Omental fat pad (tissue), 4 donors: ENCODE results near the gene PCCA. TPM values are rescaled to one million over a fixed set of nuclear protein-coding genes. Genes with fewer than 3 reads are reported as not detected.

ENCODE experiments used
- ATAC-seq: fragments of 150-250 bp; one replicate; pipeline ENCODE4 v1.9.1; 2016; ENCODE audit warnings: mild to moderate bottlenecking, moderate library complexity; ENCODE audit not compliant: low FRiP score
- DNase-seq: peaks from one replicate; pipeline ENCODE4 v3.0.0-alpha.2; 2019; ENCODE audit warnings: low spot score
- total RNA-seq, 4 donors: library from RNA; depleted of rRNA; stranded (reverse); fragments of >200 nt; gene quantifications; one replicate each; pipeline ENCODE4 v1.1.0, GENCODE V29; 2016
- TF ChIP-seq, protein P1 (sequence below), 3 donors: fragments of 450-650 bp; IDR thresholded peaks; one replicate each; pipeline ENCODE4 v1.5.1; 2016 to 2017; ENCODE audit warnings: antibody characterized with exemption in 3 of 3, mild to moderate bottlenecking in 3 of 3, moderate library complexity in 2 of 3

Gene PCCA
- total RNA-seq, 4 donors from 2014 or later, result 27.5 to 61.6 (median 49.2) TPM

DNA sequence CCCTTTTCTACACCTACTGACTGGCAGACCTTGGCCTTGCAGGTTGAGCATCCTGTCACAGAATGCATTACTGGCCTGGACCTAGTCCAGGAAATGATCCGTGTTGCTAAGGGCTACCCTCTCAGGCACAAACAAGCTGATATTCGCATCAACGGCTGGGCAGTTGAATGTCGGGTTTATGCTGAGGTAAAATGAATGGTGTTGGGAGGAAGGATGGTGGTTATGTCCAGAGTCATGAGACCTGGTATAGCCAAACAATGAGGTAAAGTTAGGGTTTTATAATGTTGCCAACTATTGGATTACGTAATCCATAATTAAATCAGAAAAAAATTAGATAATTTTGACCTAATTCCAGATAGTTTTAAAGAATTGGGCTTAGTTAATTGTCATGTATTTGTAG lies 212.5 kb downstream of the PCCA start:
- ATAC-seq (no peak), DNase-seq (no peak)
- TF ChIP-seq, protein P1, sequence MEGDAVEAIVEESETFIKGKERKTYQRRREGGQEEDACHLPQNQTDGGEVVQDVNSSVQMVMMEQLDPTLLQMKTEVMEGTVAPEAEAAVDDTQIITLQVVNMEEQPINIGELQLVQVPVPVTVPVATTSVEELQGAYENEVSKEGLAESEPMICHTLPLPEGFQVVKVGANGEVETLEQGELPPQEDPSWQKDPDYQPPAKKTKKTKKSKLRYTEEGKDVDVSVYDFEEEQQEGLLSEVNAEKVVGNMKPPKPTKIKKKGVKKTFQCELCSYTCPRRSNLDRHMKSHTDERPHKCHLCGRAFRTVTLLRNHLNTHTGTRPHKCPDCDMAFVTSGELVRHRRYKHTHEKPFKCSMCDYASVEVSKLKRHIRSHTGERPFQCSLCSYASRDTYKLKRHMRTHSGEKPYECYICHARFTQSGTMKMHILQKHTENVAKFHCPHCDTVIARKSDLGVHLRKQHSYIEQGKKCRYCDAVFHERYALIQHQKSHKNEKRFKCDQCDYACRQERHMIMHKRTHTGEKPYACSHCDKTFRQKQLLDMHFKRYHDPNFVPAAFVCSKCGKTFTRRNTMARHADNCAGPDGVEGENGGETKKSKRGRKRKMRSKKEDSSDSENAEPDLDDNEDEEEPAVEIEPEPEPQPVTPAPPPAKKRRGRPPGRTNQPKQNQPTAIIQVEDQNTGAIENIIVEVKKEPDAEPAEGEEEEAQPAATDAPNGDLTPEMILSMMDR (IDR thresholded peaks at IDR 0.05), result no peak

DNA sequence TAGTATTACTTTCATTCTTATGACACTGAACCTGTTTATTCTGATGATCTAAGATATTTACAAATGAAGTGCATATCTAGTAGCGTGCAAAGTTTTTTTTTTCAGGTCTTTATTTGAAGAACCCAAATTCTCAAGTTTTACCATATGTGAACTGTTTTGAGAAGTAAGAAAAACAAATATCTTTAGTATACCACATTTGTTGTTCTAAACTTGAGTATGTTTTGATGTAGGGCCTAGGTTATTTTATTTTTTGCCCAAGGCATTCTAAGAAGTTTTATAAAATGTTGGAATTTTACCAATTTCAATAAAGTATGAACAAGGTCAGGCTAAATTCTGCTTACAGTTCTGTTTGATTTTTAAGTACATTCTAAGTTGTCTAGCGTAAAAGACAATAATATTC lies 213.5 kb downstream of the PCCA start:
- DNase-seq, result no peak
- no peak for ATAC-seq
- TF ChIP-seq, protein P1 (IDR thresholded peaks at IDR 0.05), result no peak

DNA sequence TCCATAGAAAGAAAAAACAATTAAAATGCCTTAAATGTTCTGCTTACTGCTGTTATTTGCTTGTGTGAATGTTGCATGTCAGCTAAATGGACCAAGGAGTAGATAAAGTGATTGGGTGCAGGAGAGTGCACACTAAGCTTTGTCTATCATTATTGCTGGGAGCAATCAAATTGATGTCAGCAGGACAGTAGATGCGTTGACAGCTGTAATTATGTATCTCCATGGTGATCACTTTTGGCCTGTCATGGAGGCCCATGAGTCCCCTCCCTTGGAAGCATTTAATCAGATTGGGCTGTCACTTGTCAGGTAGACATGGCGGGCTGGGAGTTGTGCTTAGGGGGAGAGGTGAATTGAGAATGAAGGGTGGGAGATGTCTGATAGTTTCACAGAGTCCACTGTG lies 215.3 kb downstream of the PCCA start:
- no peak for ATAC-seq
- DNase-seq, result no peak
- TF ChIP-seq, protein P1 (IDR thresholded peaks at IDR 0.05), result no peak

DNA sequence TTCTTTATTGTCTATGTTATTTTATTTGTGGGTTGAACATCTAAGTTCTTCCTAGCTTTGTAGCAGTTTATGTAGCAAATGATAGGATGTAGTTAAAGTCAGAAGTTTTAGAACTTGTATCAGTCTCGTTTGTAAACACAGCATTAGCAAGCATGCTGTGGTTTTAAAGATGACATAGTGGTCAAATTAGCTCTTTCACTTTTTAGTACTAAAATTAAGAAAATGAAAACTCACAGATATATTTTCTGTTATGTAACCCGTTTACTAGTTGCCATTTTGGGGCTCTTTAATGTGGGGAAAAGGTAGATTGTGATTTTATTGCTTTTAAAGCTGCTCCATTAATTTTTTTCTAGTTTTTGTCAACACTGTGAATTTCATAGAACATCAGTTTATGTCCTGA lies 216.5 kb downstream of the PCCA start:
- no peak for ATAC-seq
- DNase-seq, result no peak
- TF ChIP-seq, protein P1 (IDR thresholded peaks at IDR 0.05), result no peak

DNA sequence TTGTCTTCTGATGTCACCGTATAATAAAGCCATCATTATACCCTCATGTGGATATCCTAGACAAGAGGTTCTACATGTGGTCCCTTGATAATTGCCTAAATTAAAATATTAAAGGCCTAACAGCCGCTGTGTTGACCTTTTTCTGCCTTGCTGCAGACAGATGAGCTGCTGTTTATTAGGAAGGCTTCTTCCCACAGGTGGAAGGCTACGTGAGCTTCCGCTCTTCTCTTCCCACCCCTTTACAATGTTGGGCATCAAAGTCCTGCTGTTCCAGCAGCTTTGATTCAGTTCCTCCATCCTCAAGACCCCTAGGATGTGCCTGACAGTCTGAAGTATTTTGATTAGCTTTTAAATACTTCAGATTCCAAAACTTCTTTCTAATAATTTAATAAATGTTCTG lies 217.1 kb downstream of the PCCA start:
- DNase-seq, result no peak
- TF ChIP-seq, protein P1 (IDR thresholded peaks at IDR 0.05), result no peak
- no peak for ATAC-seq

DNA sequence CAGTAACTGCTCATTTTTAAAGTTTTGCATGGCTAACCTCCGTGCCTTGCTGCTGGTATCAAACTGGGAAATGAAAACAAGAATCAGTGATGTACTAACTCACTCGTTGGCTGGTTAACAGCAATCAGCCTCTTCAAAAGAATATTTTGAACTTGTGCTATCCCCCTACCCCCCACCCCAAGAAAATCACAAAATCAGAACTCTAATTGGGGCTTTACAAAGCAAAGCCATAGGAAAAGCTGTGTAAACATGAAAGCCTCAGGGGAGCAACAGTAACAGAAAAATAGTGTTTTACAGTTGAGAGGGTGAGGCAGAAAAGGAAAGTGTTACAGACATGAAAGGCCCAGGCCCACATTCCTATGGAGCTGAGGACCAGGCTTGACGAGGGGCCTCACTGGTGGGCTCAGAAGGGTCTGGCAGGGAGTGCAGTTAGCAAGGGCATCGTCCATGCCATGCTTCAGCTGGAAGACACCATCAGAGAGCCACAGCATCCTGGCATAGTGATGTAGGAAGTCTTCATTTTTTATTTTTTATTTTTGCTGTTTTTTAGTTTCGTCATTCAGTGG lies 217.6 kb downstream of the PCCA start:
- TF ChIP-seq, protein P1 (IDR thresholded peaks at IDR 0.05), result no peak
- ATAC-seq, result no peak
- no peak for DNase-seq

DNA sequence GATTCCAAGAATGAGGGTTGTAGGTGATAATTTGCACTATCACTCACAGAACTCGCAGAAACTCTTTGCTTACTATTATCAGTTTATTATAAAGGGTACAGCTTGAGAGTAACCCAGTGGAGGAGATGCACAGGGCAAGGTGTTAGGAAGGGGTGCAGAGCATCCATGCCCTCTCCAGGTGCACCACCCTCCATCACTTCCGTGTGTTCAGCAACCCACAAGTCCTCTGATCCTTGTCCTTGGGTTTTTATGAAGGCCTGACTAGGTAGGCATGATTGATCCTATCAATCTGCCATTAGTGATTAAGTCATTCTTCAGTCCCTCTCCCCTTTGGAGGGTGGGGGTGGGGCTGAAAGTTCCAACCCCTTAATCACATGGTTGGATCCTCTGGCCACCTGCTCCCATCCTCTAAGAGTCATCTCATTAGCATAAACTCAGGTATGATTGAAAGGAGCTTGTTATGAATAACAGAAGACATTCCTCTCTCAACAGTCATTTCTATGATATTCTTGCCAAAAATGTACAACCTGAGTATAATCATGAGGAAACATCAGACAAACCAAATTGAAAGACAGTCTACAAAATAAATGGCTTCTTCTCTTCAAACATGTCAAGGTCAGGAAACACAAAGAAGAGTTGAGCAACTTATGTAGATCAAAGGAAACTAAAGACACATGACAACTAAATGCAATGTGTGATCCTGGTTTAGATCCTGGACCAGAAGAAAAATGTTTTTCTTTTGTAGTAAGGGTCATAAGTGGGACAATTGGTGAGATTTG lies 225.4 kb downstream of the PCCA start:
- TF ChIP-seq, protein P1 (IDR thresholded peaks at IDR 0.05), result no peak
- ATAC-seq, result no peak
- no peak for DNase-seq
